ENCODE results near the gene COL10A1. TPM values are rescaled to one million over a fixed set of nuclear protein-coding genes. Genes with fewer than 3 reads are reported as not detected.

COL10A1 gene
- polyA plus RNA-seq, 2 of the 4 experiments (the other 2 are of a cell fraction): not detected

- Histone ChIP-seq H3K4me2 (no peak overlapping the region), H3K27ac (no peak overlapping the region), H3K4me3 (no peak overlapping the region), H3K9me3 (peaks cover 6% of the 10 kb centered on the region; the same call in 2 of the 3 replicates), H3K4me1 (no peaks in the 10 kb centered on the region)
- no peak for ATAC-seq
- no peak for DNase-seq (ENCODE audit: low read depth in 1 of 2, low spot score in 1 of 2)
- POLR2A ChIA-PET: no interaction called here
- WGBS (ENCODE audit: missing lambda C conversion rate): 92% methylated on average over 5 of the region's 5 CpGs
- CTCF ChIA-PET: no interaction called here
- no peak for FAIRE-seq
- TF ChIP-seq CBX2 (IDR thresholded peaks at IDR 0.05; ENCODE audit: borderline replicate concordance, low read depth): no peak
- no peak for TF ChIP-seq JUNB (IDR thresholded peaks at IDR 0.05)
- no peak for TF ChIP-seq HOXB5 (CRISPR knock-in tag; IDR thresholded peaks at IDR 0.05)
- TF ChIP-seq ZNF302 (CRISPR knock-in tag; IDR thresholded peaks at IDR 0.05): no peak
- no peak for TF ChIP-seq BCL3 (IDR thresholded peaks at IDR 0.05)
- TF ChIP-seq FOSB (CRISPR knock-in tag; IDR thresholded peaks at IDR 0.05): no peak
- no peak for TF ChIP-seq RAD21 (conservative IDR thresholded peaks at IDR 0.05 in 1 of 2, IDR thresholded peaks at IDR 0.05 in 1 of 2)
- no peak for TF ChIP-seq TP53 (CRISPR knock-in tag; IDR thresholded peaks at IDR 0.05)
- TF ChIP-seq, protein P1, sequence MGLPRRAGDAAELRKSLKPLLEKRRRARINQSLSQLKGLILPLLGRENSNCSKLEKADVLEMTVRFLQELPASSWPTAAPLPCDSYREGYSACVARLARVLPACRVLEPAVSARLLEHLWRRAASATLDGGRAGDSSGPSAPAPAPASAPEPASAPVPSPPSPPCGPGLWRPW (IDR thresholded peaks at IDR 0.05): no peak
- no peak for TF ChIP-seq POLR2A (IDR thresholded peaks at IDR 0.05; ENCODE audit: low read length)
- no peak for TF ChIP-seq CEBPB (IDR thresholded peaks at IDR 0.05)
Observed at GRCh38 chr6:116170358-116171057, 44.6 kb upstream of the COL10A1 start.

DNA sequence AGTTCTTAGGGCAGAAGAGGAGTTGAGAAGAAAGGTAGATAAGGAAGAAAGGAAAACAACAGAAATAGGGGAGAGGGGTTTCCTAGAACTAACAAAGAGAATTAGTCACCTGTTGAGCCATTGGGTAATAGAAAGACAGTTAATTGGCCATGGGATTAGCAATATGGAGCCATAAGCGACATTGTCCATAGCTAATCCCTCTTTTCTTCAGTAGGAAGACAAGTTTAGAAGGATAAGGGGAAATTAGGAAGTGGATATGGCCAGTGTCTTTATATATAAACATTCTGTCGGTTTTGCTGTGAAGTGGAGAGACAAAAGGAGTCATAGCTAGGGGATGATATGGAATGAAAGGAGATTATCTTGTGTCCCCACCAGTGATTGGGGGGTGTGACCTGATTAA is 43.9 kb upstream of the COL10A1 start:
- Histone ChIP-seq H3K27ac (no peak overlapping the region), H3K4me1 (no peaks in the 10 kb centered on the region), H3K4me2 (no peak overlapping the region), H3K9me3 (no peaks in the 10 kb centered on the region), H3K4me3 (no peak overlapping the region)
- ATAC-seq (no peak), FAIRE-seq (no peak), DNase-seq (ENCODE audit: low read depth in 1 of 2, low spot score in 1 of 2) (no peak)
- TF ChIP-seq JUNB (IDR thresholded peaks at IDR 0.05): no peak
- TF ChIP-seq HOXA7 (CRISPR knock-in tag; IDR thresholded peaks at IDR 0.05): no peak
- TF ChIP-seq NR3C1 (IDR thresholded peaks at IDR 0.05): no peak
- no peak for TF ChIP-seq ELK1 (IDR thresholded peaks at IDR 0.05; ENCODE audit: low read depth, low read length)
- TF ChIP-seq PHF8 (IDR thresholded peaks at IDR 0.05; ENCODE audit: borderline replicate concordance, low read depth): no peak
- no peak for TF ChIP-seq MYC (IDR thresholded peaks at IDR 0.05; ENCODE audit: borderline replicate concordance, low read length)
- no peak for TF ChIP-seq HOXB5 (CRISPR knock-in tag; IDR thresholded peaks at IDR 0.05)
- TF ChIP-seq HEYL (CRISPR knock-in tag; IDR thresholded peaks at IDR 0.05): no peak
- 89% methylated on average over 2 of the region's 2 CpGs for WGBS (ENCODE audit: missing lambda C conversion rate)
- ChIA-PET CTCF (no interaction called here), POLR2A (no interaction called here)

DNA sequence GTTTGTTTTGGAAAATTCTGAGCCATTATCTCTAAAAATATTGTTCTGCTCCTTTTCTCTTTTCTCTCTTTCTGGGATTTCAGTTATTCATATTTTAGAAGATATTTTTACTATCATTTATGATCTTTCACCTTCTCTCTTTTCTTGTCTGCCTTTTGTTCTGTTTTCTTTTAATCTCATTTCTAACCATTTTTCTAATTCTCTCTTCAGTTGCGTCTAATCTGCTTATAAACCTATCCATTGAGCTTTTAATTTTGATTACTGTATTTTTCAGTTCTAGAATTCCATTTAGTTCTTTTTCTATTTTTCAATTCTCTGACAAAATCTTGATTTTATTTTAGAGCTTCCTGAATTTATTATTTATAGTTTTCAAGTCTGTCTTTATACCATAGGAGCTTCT is 42.2 kb upstream of the COL10A1 start:
- ChIA-PET CTCF (no interaction called here), POLR2A (no interaction called here)
- no peak for ATAC-seq
- Histone ChIP-seq H3K4me1 (no peaks in the 10 kb centered on the region), H3K27ac (no peak overlapping the region), H3K4me2 (no peak overlapping the region), H3K4me3 (no peak overlapping the region), H3K9me3 (no peaks in the 10 kb centered on the region)
- no peak for FAIRE-seq
- 93% methylated on average over 1 of the region's 1 CpG for WGBS (ENCODE audit: missing lambda C conversion rate)
- no peak for DNase-seq (ENCODE audit: low read depth in 1 of 2, low spot score in 1 of 2)
- no peak for TF ChIP-seq BCL3 (IDR thresholded peaks at IDR 0.05)
- no peak for TF ChIP-seq CBX2 (IDR thresholded peaks at IDR 0.05; ENCODE audit: borderline replicate concordance, low read depth)
- TF ChIP-seq, protein P2, sequence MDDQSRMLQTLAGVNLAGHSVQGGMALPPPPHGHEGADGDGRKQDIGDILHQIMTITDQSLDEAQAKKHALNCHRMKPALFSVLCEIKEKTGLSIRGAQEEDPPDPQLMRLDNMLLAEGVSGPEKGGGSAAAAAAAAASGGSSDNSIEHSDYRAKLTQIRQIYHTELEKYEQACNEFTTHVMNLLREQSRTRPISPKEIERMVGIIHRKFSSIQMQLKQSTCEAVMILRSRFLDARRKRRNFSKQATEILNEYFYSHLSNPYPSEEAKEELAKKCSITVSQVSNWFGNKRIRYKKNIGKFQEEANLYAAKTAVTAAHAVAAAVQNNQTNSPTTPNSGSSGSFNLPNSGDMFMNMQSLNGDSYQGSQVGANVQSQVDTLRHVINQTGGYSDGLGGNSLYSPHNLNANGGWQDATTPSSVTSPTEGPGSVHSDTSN (IDR thresholded peaks at IDR 0.05): no peak
- TF ChIP-seq TFCP2L1 (CRISPR knock-in tag; IDR thresholded peaks at IDR 0.05): no peak
- no peak for TF ChIP-seq POLR2AphosphoS2 (conservative IDR thresholded peaks at IDR 0.05; ENCODE audit: low read length)
- no peak for TF ChIP-seq MAFK (IDR thresholded peaks at IDR 0.05; ENCODE audit: partially characterized antibody)
- TF ChIP-seq NR3C1 (IDR thresholded peaks at IDR 0.05): no peak
- TF ChIP-seq FOXS1 (CRISPR knock-in tag; IDR thresholded peaks at IDR 0.05): no peak
- no peak for TF ChIP-seq JUN (IDR thresholded peaks at IDR 0.05)
- no peak for TF ChIP-seq RCOR1 (IDR thresholded peaks at IDR 0.05; ENCODE audit: low read depth, low read length)
- no peak for TF ChIP-seq CHD4 (IDR thresholded peaks at IDR 0.05; ENCODE audit: borderline replicate concordance)
- TF ChIP-seq HOXB13 (CRISPR knock-in tag; IDR thresholded peaks at IDR 0.05; ENCODE audit: low read depth): no peak
- TF ChIP-seq ZC3H11A (IDR thresholded peaks at IDR 0.05): no peak
- TF ChIP-seq HDAC2 (IDR thresholded peaks at IDR 0.05): no peak
- no peak for TF ChIP-seq ZFP36 (IDR thresholded peaks at IDR 0.05; ENCODE audit: borderline replicate concordance, partially characterized antibody)
- no peak for TF ChIP-seq RARB (CRISPR knock-in tag; IDR thresholded peaks at IDR 0.05)
- TF ChIP-seq, protein P3, sequence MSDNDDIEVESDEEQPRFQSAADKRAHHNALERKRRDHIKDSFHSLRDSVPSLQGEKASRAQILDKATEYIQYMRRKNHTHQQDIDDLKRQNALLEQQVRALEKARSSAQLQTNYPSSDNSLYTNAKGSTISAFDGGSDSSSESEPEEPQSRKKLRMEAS (IDR thresholded peaks at IDR 0.05): no peak
- TF ChIP-seq NPAS2 (CRISPR knock-in tag; IDR thresholded peaks at IDR 0.05; ENCODE audit: borderline replicate concordance): no peak

All from A549 (cell line).